Caco-2 (cell line): Measurements from ENCODE around the gene ADAD1. TPM values are rescaled to one million over a fixed set of nuclear protein-coding genes. Genes with fewer than 3 reads are reported as not detected.

Experiments
- BruUV-seq: library from RNA; stranded (reverse); fragments of 400-500 nt; replicated peaks from 2 replicates; lab custom pipeline; 2021; lab: Mats Ljungman, UMichigan
- CTCF ChIA-PET: fragments of 300-600 bp; sonication (Branson Sonifier 250); formaldehyde crosslinking; loops from one replicate; lab custom pipeline; 2022; ENCODE audit warnings: antibody characterized with exemption; lab: Charles Lee
- POLR2A ChIA-PET: fragments of 300-600 bp; sonication (Branson Sonifier 250); formaldehyde crosslinking; loops from one replicate; lab custom pipeline; 2022; ENCODE audit warnings: antibody characterized with exemption; lab: Charles Lee
- DNase-seq, 2 experiments: peaks; one replicate each; pipeline versions ENCODE4 v3.0.0 to v3.0.0-alpha.2; 2020 to 2022
- H3K27me3 ChIP-seq: replicated peaks from 2 replicates; pipeline ENCODE4 v1.6.0; 2011; ENCODE audit warnings: low read length; ENCODE audit not compliant: control insufficient read depth, insufficient read depth
- H3K36me3 ChIP-seq: 2 replicates; pipeline ENCODE4 v1.5.1; 2011; ENCODE audit warnings: low read length; ENCODE audit not compliant: control insufficient read depth, insufficient read depth
- H3K4me1 ChIP-seq: fragments of 250-450 bp; sonication (Bioruptor Pico); 2 replicates; pipeline ENCODE4 v1.5.1; 2020; ENCODE audit warnings: mild to moderate bottlenecking
- H3K4me3 ChIP-seq: 2 replicates; pipeline ENCODE4 v1.5.1; 2011; ENCODE audit warnings: low read depth, mild to moderate bottlenecking, control low read depth, low read length
- H3K9me3 ChIP-seq: fragments of 250-450 bp; sonication (Bioruptor Pico); 2 replicates; pipeline ENCODE4 v1.5.1; 2020; ENCODE audit warnings: mild to moderate bottlenecking, moderate library complexity
- H3K27ac Mint-ChIP-seq: one replicate; pipeline ENCODE4 v1.8.0; 2022; ENCODE audit warnings: mixed read lengths; ENCODE audit not compliant: unreplicated experiment
- H3K27me3 Mint-ChIP-seq: one replicate; pipeline ENCODE4 v1.8.0; 2022; ENCODE audit warnings: mixed read lengths; ENCODE audit not compliant: insufficient read depth, unreplicated experiment
- H3K36me3 Mint-ChIP-seq: one replicate; pipeline ENCODE4 v1.8.0; 2022; ENCODE audit warnings: mild to moderate bottlenecking, mixed read lengths; ENCODE audit not compliant: insufficient read depth, unreplicated experiment
- H3K4me1 Mint-ChIP-seq: one replicate; pipeline ENCODE4 v1.8.0; 2022; ENCODE audit warnings: low read depth, mixed read lengths; ENCODE audit not compliant: unreplicated experiment
- H3K4me3 Mint-ChIP-seq: one replicate; pipeline ENCODE4 v1.8.0; 2022; ENCODE audit warnings: mild to moderate bottlenecking, moderate library complexity, mixed read lengths; ENCODE audit not compliant: unreplicated experiment
- H3K9me3 Mint-ChIP-seq: one replicate; pipeline ENCODE4 v1.8.0; 2022; ENCODE audit warnings: mixed read lengths; ENCODE audit not compliant: unreplicated experiment
- intact Hi-C: fragments of 100-400 bp; cut with micrococcal nuclease; formaldehyde crosslinking; loops from one replicate; pipeline ENCODE4 v1.10.0; 2022; ENCODE audit not compliant: unreplicated experiment
- total RNA-seq: library from RNA; stranded (reverse); gene quantifications from 2 replicates; pipeline ENCODE4 v1.2.3, GENCODE V29; 2022
- TF ChIP-seq, protein P1 (sequence below), 2 experiments: fragments of 200-600 bp in 1 of 2; IDR thresholded peaks; 1 replicate in 1 of 2; 2 replicates in 1 of 2; pipeline versions ENCODE4 v1.5.1 to v1.8.0; 2011 to 2022; ENCODE audit warnings: antibody characterized with exemption in 1 of 2, control low read depth in 1 of 2, inconsistent platforms in 1 of 2, low read depth in 1 of 2, low read length in 1 of 2, mild to moderate bottlenecking in 1 of 2, moderate library complexity in 1 of 2; ENCODE audit not compliant: insufficient read depth in 1 of 2, severe bottlenecking in 1 of 2, unreplicated experiment in 1 of 2

ADAD1 gene
- total RNA-seq, 1 experiment from 2014 or later: not detected

DNA sequence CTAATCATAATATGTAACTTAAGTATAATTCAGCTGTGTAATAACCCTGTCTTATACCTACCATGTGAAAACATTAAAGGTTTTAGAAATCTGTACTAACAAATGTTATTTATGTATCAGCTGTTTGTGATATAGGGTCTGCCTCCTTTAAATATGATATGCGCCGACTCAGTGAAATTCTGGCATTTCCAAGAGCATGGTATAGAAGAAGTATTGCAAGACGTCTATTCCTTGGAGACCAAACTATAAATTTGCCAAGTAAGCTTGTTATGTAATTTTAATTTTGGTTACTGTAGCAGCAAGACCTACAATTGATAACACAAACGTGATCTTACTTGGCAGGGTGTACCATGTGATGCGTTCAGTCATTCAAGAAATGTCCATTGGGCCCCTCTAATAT, 32.3 kb upstream of the ADAD1 start:
- peaks cover 6% of the 10 kb centered on the region for H3K4me1 Mint-ChIP-seq
- Histone ChIP-seq H3K36me3 (no peaks in the 10 kb centered on the region), H3K27me3 (no peaks in the 10 kb centered on the region), H3K4me3 (no peak overlapping the region), H3K9me3 (no peaks in the 10 kb centered on the region), H3K4me1 (no peaks in the 10 kb centered on the region)
- ChIA-PET POLR2A (no interaction called here), CTCF (no interaction called here)
- BruUV-seq: no TSS peak
- H3K36me3 Mint-ChIP-seq: peaks cover 17% of the 10 kb centered on the region
- no peak overlapping the region for H3K27ac Mint-ChIP-seq
- H3K9me3 Mint-ChIP-seq: no peaks in the 10 kb centered on the region
- H3K4me3 Mint-ChIP-seq: no peak overlapping the region
- intact Hi-C loops: no loop called here
- no peaks in the 10 kb centered on the region for H3K27me3 Mint-ChIP-seq
- TF ChIP-seq, protein P1, sequence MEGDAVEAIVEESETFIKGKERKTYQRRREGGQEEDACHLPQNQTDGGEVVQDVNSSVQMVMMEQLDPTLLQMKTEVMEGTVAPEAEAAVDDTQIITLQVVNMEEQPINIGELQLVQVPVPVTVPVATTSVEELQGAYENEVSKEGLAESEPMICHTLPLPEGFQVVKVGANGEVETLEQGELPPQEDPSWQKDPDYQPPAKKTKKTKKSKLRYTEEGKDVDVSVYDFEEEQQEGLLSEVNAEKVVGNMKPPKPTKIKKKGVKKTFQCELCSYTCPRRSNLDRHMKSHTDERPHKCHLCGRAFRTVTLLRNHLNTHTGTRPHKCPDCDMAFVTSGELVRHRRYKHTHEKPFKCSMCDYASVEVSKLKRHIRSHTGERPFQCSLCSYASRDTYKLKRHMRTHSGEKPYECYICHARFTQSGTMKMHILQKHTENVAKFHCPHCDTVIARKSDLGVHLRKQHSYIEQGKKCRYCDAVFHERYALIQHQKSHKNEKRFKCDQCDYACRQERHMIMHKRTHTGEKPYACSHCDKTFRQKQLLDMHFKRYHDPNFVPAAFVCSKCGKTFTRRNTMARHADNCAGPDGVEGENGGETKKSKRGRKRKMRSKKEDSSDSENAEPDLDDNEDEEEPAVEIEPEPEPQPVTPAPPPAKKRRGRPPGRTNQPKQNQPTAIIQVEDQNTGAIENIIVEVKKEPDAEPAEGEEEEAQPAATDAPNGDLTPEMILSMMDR (IDR thresholded peaks at IDR 0.05; ENCODE audit: insufficient read depth in 1 of 2, low read depth in 1 of 2, low read length in 1 of 2, severe bottlenecking in 1 of 2, unreplicated experiment in 1 of 2): no peak
- no peak for DNase-seq

- Histone ChIP-seq H3K9me3 (no peaks in the 10 kb centered on the region), H3K4me3 (no peak overlapping the region), H3K36me3 (no peaks in the 10 kb centered on the region), H3K27me3 (no peaks in the 10 kb centered on the region), H3K4me1 (no peaks in the 10 kb centered on the region)
- no peak for DNase-seq
- no TSS peak for BruUV-seq
- intact Hi-C loops: no loop called here
- no peaks in the 10 kb centered on the region for H3K36me3 Mint-ChIP-seq
- H3K9me3 Mint-ChIP-seq: no peaks in the 10 kb centered on the region
- no peak overlapping the region for H3K4me3 Mint-ChIP-seq
- POLR2A ChIA-PET: no interaction called here
- H3K27ac Mint-ChIP-seq: no peak overlapping the region
- no peaks in the 10 kb centered on the region for H3K27me3 Mint-ChIP-seq
- H3K4me1 Mint-ChIP-seq: no peaks in the 10 kb centered on the region
- TF ChIP-seq, protein P1 (IDR thresholded peaks at IDR 0.05; ENCODE audit: insufficient read depth in 1 of 2, low read depth in 1 of 2, low read length in 1 of 2, severe bottlenecking in 1 of 2, unreplicated experiment in 1 of 2): no peak
- CTCF ChIA-PET: no interaction called here
Measured at GRCh38 chr4:122356317-122356808, 22.4 kb upstream of the ADAD1 start.

DNA sequence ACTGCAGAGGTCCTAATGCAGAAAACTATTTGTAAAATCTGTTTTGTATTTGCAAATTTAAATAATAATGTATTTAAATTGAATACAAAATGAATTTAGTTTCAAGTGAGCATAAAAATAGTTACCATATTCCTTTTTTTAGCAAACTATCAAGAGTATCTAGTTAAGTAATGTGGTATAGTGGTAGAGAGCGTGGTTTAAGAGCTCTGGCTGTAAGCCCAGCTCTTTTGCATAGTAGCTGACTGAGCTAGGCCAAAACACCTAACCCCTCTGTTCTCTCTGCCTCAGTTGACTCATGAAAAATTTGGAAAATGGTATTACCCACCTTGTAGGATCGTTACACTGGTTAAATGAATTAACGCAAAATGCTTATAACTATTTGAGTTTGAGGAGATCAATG, 18.1 kb upstream of the ADAD1 start:
- POLR2A ChIA-PET: no interaction called here
- no peaks in the 10 kb centered on the region for H3K4me1 Mint-ChIP-seq
- H3K27me3 Mint-ChIP-seq: no peaks in the 10 kb centered on the region
- BruUV-seq: no TSS peak
- no peaks in the 10 kb centered on the region for H3K36me3 Mint-ChIP-seq
- Histone ChIP-seq H3K4me3 (no peak overlapping the region), H3K27me3 (no peaks in the 10 kb centered on the region), H3K4me1 (no peaks in the 10 kb centered on the region), H3K9me3 (no peaks in the 10 kb centered on the region), H3K36me3 (no peaks in the 10 kb centered on the region)
- no peak for DNase-seq
- H3K9me3 Mint-ChIP-seq: peaks cover 3% of the 10 kb centered on the region
- CTCF ChIA-PET: no interaction called here
- intact Hi-C loops: no loop called here
- no peak overlapping the region for H3K27ac Mint-ChIP-seq
- no peak overlapping the region for H3K4me3 Mint-ChIP-seq
- TF ChIP-seq, protein P1 (IDR thresholded peaks at IDR 0.05; ENCODE audit: insufficient read depth in 1 of 2, low read depth in 1 of 2, low read length in 1 of 2, severe bottlenecking in 1 of 2, unreplicated experiment in 1 of 2): no peak
